ENCODE data around the gene SYNE1. TPM values are rescaled to one million over a fixed set of nuclear protein-coding genes. Genes with fewer than 3 reads are reported as not detected.

The SYNE1 gene
- total RNA-seq, 1 experiment from 2014 or later = 6.5 TPM

- H3K27me3 Mint-ChIP-seq (ENCODE audit: low read depth) = no peaks in the 10 kb centered on the region
- no peak overlapping the region for H3K27ac Mint-ChIP-seq
These were observed 519.7 kb downstream of the SYNE1 start for GRCh38 chr6:152117156-152118133.

GRCh38 chr6:152112491-152113261 lies 524.5 kb downstream of the SYNE1 start:
- no peaks in the 10 kb centered on the region for H3K27me3 Mint-ChIP-seq (ENCODE audit: low read depth)
- no peaks in the 10 kb centered on the region for H3K36me3 Mint-ChIP-seq
- no peak overlapping the region for H3K4me3 Mint-ChIP-seq
- H3K4me1 Mint-ChIP-seq = peaks cover 13% of the 10 kb centered on the region
- ATAC-seq (no peak), DNase-seq (ENCODE audit: low spot score) (no peak)
- CTCF ChIA-PET = interaction anchor here (3.5 kb wide), 1 partner anchor 12 kb away, joined by 19 read pairs; no protein-coding TSS in a partner anchor
- peaks cover 4% of the 10 kb centered on the region for H3K9me3 Mint-ChIP-seq
- H3K27ac Mint-ChIP-seq = no peak overlapping the region
- POLR2A ChIA-PET = no interaction called here
- TF ChIP-seq CDX4 (CRISPR knock-in tag; IDR thresholded peaks at IDR 0.05; ENCODE audit: borderline replicate concordance) = no peak
- TF ChIP-seq ERG (CRISPR knock-in tag; IDR thresholded peaks at IDR 0.05) = no peak
- TF ChIP-seq ZSCAN18 (CRISPR knock-in tag; IDR thresholded peaks at IDR 0.05) = no peak
- no peak for TF ChIP-seq NFATC4 (CRISPR knock-in tag; IDR thresholded peaks at IDR 0.05)
- no peak for TF ChIP-seq ZBTB43 (CRISPR knock-in tag; IDR thresholded peaks at IDR 0.05)
- no peak for TF ChIP-seq CBFB (CRISPR knock-in tag; IDR thresholded peaks at IDR 0.05; ENCODE audit: low read depth)
- no peak for TF ChIP-seq FOXJ3 (CRISPR knock-in tag; IDR thresholded peaks at IDR 0.05; ENCODE audit: borderline replicate concordance)
- TF ChIP-seq FOXP1 (CRISPR knock-in tag; IDR thresholded peaks at IDR 0.05; ENCODE audit: borderline replicate concordance) = no peak
- no peak for TF ChIP-seq STAT6 (CRISPR knock-in tag; conservative IDR thresholded peaks at IDR 0.05; ENCODE audit: low read depth)
- TF ChIP-seq JUN (CRISPR knock-in tag; IDR thresholded peaks at IDR 0.05) = no peak
- no peak for TF ChIP-seq MXD4 (CRISPR knock-in tag; IDR thresholded peaks at IDR 0.05; ENCODE audit: borderline replicate concordance)
- no peak for TF ChIP-seq HMGXB4 (CRISPR knock-in tag; IDR thresholded peaks at IDR 0.05)
- no peak for TF ChIP-seq EMX1 (CRISPR knock-in tag; IDR thresholded peaks at IDR 0.05)
- TF ChIP-seq NFE2L1 (CRISPR knock-in tag; IDR thresholded peaks at IDR 0.05) = no peak
- TF ChIP-seq PREB (CRISPR knock-in tag; IDR thresholded peaks at IDR 0.05; ENCODE audit: borderline replicate concordance) = no peak

More at GRCh38 chr6:152117156-152118133, 519.7 kb downstream of the SYNE1 start:
- TF ChIP-seq NR2C2 (CRISPR knock-in tag; IDR thresholded peaks at IDR 0.05) (no peak), ZNF121 (CRISPR knock-in tag; IDR thresholded peaks at IDR 0.05) (no peak), ZNF232 (CRISPR knock-in tag; IDR thresholded peaks at IDR 0.05) (no peak), NFATC4 (CRISPR knock-in tag; IDR thresholded peaks at IDR 0.05) (no peak), FOXP1 (CRISPR knock-in tag; IDR thresholded peaks at IDR 0.05; ENCODE audit: borderline replicate concordance) (no peak), ZNF263 (CRISPR knock-in tag; IDR thresholded peaks at IDR 0.05; ENCODE audit: low read depth) (no peak), RORB (CRISPR knock-in tag; IDR thresholded peaks at IDR 0.05) (no peak), TEAD4 (CRISPR knock-in tag; IDR thresholded peaks at IDR 0.05) (no peak), MAX (CRISPR knock-in tag; IDR thresholded peaks at IDR 0.05) (no peak)
- POLR2A ChIA-PET = no interaction called here
- CTCF ChIA-PET = interaction anchor here (0.5 kb wide), 1 partner anchor 21 kb away, joined by 3 read pairs; no protein-coding TSS in a partner anchor
- Mint-ChIP-seq H3K9me3 (peaks cover 5% of the 10 kb centered on the region), H3K36me3 (no peaks in the 10 kb centered on the region), H3K4me3 (no peak overlapping the region), H3K4me1 (peaks cover 13% of the 10 kb centered on the region)
- no peak for DNase-seq (ENCODE audit: low spot score)
- no peak for ATAC-seq

Measured in WTC11 (cell line).